Measurements from ENCODE around the gene SPOPL. TPM values are rescaled to one million over a fixed set of nuclear protein-coding genes. Genes with fewer than 3 reads are reported as not detected.
"Not testable (repeated sequence)": the region's sequence is repeated elsewhere in the genome, so short reads cannot be mapped to it uniquely, and the experiment has no call there.

SPOPL gene
- total RNA-seq, 4 donors from 2014 or later, result 19.5 to 34.5 (median 25.4) TPM

- ATAC-seq (ENCODE audit: low FRiP score) (no peak), DNase-seq (ENCODE audit: low spot score) (no peak)
- TF ChIP-seq CTCF (IDR thresholded peaks at IDR 0.05), result no peak
Observed at GRCh38 chr2:138537170-138537915, 35.8 kb downstream of the SPOPL start.

- not testable (repeated sequence) for ATAC-seq (ENCODE audit: low FRiP score); DNase-seq (ENCODE audit: low spot score)
Observed at GRCh38 chr2:138544206-138544605, 42.6 kb downstream of the SPOPL start.

GRCh38 chr2:138548796-138549195 lies 47.2 kb downstream of the SPOPL start:
- TF ChIP-seq CTCF (IDR thresholded peaks at IDR 0.05), result no peak
- ATAC-seq (ENCODE audit: low FRiP score), result no peak

GRCh38 chr2:138550172-138550571 lies 48.6 kb downstream of the SPOPL start:
- DNase-seq (ENCODE audit: low spot score), result no peak
- ATAC-seq (ENCODE audit: low FRiP score), result no peak
- TF ChIP-seq CTCF (IDR thresholded peaks at IDR 0.05), result no peak

More at GRCh38 chr2:138548796-138549195, 47.2 kb downstream of the SPOPL start:
- DNase-seq (ENCODE audit: low spot score), result no peak

- DNase-seq (ENCODE audit: low spot score) (no peak), ATAC-seq (ENCODE audit: low FRiP score) (no peak)
- TF ChIP-seq CTCF (IDR thresholded peaks at IDR 0.05), result no peak
Observed at GRCh38 chr2:138550670-138551287, 49.2 kb downstream of the SPOPL start.

- DNase-seq (ENCODE audit: low spot score), result no peak
- no peak for ATAC-seq (ENCODE audit: low FRiP score)
- no peak for TF ChIP-seq CTCF (IDR thresholded peaks at IDR 0.05)
Observed at GRCh38 chr2:138554123-138554522, 52.6 kb downstream of the SPOPL start.

- ATAC-seq (ENCODE audit: low FRiP score), result no peak
- TF ChIP-seq CTCF (IDR thresholded peaks at IDR 0.05), result no peak
Observed at GRCh38 chr2:138559641-138560040, 58.1 kb downstream of the SPOPL start.

More at GRCh38 chr2:138559641-138560040, 58.1 kb downstream of the SPOPL start:
- no peak for DNase-seq (ENCODE audit: low spot score)

Data from omental fat pad (tissue), 4 donors.